Erythroblast (primary cell): ENCODE measurements around the gene NEURL1B.

Experiments used
- DNase-seq, 2 experiments: peaks; one replicate each; lab custom pipeline; 2025; lab: John Stamatoyannopoulos, UW
- GATA1 ChIP-seq: IDR thresholded peaks from 2 replicates; pipeline ENCODE4 v1.6.1; 2011; ENCODE audit warnings: low read depth, mild to moderate bottlenecking, control low read depth, low read length, moderate library complexity
- POLR2A ChIP-seq: IDR thresholded peaks from 2 replicates; pipeline ENCODE4 v1.6.1; 2011; ENCODE audit warnings: mild to moderate bottlenecking, low read length

The NEURL1B gene

GRCh38 chr5:172717481-172718195, 76.6 kb downstream of the NEURL1B start:
- no peak for TF ChIP-seq GATA1
- no peak for DNase-seq

GRCh38 chr5:172718527-172719114, 77.6 kb downstream of the NEURL1B start:
- DNase-seq: no peak
- TF ChIP-seq GATA1 (no peak), POLR2A (no peak)

- TF ChIP-seq GATA1 (no peak), POLR2A (no peak)
- DNase-seq: no peak
Measured at GRCh38 chr5:172719211-172719610, 78.1 kb downstream of the NEURL1B start.

GRCh38 chr5:172720655-172721054, 79.6 kb downstream of the NEURL1B start:
- TF ChIP-seq POLR2A (no peak), GATA1 (no peak)
- DNase-seq: no peak

GRCh38 chr5:172721455-172722326, 80.6 kb downstream of the NEURL1B start:
- no peak for TF ChIP-seq POLR2A
- no peak for TF ChIP-seq GATA1
- DNase-seq: no peak

GRCh38 chr5:172722327-172722815, 81.3 kb downstream of the NEURL1B start:
- no peak for TF ChIP-seq GATA1
- no peak for TF ChIP-seq POLR2A
- DNase-seq: no peak

- TF ChIP-seq POLR2A (no peak), GATA1 (no peak)
- DNase-seq: no peak
Measured at GRCh38 chr5:172723508-172723907, 82.4 kb downstream of the NEURL1B start.

- DNase-seq: no peak
- TF ChIP-seq POLR2A: no peak
- no peak for TF ChIP-seq GATA1
Measured at GRCh38 chr5:172724242-172725183, 83.5 kb downstream of the NEURL1B start.

DNA sequence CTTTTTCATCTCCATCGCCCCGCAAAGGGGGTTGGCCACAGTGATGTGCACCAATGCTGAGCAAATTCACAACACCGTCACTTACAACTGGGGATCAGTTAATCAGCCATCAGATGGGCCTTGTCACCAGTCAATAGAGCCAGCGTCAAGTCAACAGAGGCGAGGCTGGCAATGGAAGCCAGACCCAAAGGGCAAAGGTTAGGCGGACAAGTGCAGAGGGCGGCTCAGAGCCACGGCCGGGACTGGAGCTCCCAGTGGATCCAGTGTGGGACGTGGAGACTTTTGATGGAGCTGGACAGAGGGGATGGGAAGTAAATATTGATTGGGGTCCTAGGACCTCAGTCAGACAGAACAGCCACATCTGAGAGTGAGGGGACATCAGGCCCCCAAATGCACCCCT, 84.2 kb downstream of the NEURL1B start:
- DNase-seq: no peak

DNA sequence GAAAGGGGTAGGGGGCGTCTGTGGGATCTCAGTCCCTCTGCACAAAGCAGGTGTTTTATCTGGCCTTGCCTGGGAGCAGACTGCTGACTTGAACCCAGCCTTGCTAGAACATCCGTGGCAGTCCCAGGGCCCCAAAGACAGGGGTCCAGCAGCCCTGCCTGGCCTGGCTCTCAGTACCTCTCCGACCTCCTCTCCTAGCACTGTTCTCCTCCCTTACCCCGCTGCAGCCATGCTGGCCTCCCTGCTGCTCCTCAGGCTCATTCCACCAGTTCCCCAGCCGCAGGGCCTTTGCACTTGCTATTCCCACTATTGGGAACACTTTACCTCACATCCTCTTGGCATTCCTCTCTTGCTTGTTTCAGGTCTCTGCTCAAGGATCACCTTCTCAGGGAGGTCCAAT, 84.7 kb downstream of the NEURL1B start:
- no peak for TF ChIP-seq POLR2A
- no peak for TF ChIP-seq GATA1
- DNase-seq: no peak

More for the DNA sequence above, 84.2 kb downstream of the NEURL1B start:
- no peak for TF ChIP-seq POLR2A
- no peak for TF ChIP-seq GATA1

GRCh38 chr5:172726966-172727365, 85.9 kb downstream of the NEURL1B start:
- no peak for DNase-seq
- no peak for TF ChIP-seq GATA1
- TF ChIP-seq POLR2A: no peak

DNA sequence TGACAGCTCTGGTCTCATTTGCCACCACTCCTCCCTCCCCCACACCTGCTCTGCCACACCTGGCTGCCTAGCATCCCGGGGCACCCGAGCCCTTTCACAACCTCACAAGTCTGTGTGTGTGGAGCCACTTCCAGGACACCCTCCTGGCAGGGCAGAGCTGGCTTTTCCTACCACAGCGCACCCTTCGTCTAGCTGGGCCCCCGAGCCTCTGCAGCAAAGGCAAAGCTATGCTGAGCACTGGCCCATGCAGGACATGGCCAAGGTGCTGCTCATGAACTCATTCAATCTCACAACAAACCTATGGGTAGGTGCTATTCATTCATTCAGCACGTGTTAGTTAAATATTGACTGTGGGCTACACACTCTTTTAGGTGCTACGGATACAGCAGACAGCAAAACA, 86.5 kb downstream of the NEURL1B start:
- TF ChIP-seq GATA1: no peak
- no peak for TF ChIP-seq POLR2A
- no peak for DNase-seq

DNA sequence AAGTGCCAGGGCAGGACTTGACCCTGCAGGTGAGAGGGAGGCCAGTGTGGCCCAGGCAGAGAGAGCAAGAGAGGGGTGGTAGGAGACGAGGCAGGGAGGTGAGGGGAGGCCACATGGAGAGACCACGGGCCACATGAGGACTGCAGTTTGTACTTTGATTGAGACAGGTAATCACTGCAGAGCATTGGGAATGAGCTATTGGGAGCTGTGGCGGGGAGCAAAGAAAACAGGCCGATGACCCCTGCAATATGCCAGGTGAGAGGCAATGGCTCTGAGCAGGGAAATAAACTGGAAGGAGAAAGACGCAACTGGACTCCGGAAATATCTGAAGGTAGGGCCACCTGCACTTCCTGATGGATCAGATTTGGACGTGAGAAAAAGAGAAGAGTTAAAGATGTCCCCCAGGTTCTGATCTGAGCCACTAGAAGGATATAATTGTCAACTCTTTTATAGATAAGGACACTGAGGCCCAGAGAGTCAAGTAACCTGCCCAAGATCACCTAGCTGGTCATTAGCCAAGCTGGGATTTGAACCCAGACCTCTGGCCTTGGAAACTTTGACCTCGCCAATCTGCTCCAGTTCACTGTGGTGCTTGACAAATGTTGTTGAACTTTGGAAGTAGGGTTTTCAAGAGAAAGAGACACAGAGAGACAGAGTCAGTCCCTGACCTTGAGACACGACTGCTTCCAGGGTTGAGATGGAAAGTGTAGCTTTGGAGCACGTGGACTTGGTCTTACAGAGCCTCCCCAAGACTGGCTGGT, 87.6 kb downstream of the NEURL1B start:
- no peak for TF ChIP-seq POLR2A
- no peak for DNase-seq
